Measurements from ENCODE around the gene HPSE2. TPM values are rescaled to one million over a fixed set of nuclear protein-coding genes. Genes with fewer than 3 reads are reported as not detected.

Gene HPSE2
- total and polyA plus RNA-seq, 12 donors, result 0.04 to 0.24 (median 0.13) TPM; not detected in 6

GRCh38 chr10:98676895-98677294 lies 558.8 kb downstream of the HPSE2 start:
- no peak overlapping the region for H3K4me3 ChIP-seq
- DNase-seq, result no peak
- no peaks in the 10 kb centered on the region for H3K9me3 ChIP-seq
- no peak overlapping the region for H3K27ac ChIP-seq
- no peaks in the 10 kb centered on the region for H3K36me3 ChIP-seq
- ATAC-seq, result no peak
- intact Hi-C loops (cut with DNase I), result no loop called here
- TF ChIP-seq, protein P1, sequence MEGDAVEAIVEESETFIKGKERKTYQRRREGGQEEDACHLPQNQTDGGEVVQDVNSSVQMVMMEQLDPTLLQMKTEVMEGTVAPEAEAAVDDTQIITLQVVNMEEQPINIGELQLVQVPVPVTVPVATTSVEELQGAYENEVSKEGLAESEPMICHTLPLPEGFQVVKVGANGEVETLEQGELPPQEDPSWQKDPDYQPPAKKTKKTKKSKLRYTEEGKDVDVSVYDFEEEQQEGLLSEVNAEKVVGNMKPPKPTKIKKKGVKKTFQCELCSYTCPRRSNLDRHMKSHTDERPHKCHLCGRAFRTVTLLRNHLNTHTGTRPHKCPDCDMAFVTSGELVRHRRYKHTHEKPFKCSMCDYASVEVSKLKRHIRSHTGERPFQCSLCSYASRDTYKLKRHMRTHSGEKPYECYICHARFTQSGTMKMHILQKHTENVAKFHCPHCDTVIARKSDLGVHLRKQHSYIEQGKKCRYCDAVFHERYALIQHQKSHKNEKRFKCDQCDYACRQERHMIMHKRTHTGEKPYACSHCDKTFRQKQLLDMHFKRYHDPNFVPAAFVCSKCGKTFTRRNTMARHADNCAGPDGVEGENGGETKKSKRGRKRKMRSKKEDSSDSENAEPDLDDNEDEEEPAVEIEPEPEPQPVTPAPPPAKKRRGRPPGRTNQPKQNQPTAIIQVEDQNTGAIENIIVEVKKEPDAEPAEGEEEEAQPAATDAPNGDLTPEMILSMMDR (IDR thresholded peaks at IDR 0.05), result no peak
- H3K27me3 ChIP-seq, result no peaks in the 10 kb centered on the region
- no peaks in the 10 kb centered on the region for H3K4me1 ChIP-seq

DNA sequence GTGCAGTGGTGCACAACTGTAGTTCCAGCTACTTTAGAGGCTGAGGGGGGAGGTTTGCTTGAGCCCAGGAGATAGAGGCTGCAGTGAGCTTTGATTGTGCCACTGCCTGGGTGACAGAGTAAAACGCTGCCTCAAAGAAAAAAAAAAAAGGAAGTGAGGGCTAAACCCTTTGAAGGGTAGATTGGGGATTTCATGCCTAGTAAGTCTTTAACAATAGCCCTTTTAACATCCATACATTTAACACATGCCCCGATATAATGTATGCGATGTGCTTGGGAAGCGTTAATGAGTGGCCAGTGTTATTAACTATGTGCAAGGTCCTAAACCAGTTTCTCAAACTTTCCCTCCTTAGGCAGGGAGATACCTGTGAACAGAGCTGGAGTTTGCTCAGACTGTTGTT lies 559.8 kb downstream of the HPSE2 start:
- Histone ChIP-seq H3K27ac (no peak overlapping the region), H3K4me3 (no peak overlapping the region), H3K9me3 (no peaks in the 10 kb centered on the region), H3K27me3 (no peaks in the 10 kb centered on the region), H3K4me1 (no peaks in the 10 kb centered on the region), H3K36me3 (no peaks in the 10 kb centered on the region)
- DNase-seq (no peak), ATAC-seq (no peak)
- TF ChIP-seq, protein P1 (IDR thresholded peaks at IDR 0.05), result no peak
- intact Hi-C loops (cut with DNase I), result no loop called here
- WGBS, 2 donors, result 79 to 83% methylated on average over 4 of the region's 4 CpGs

GRCh38 chr10:98673171-98673782 lies 562.4 kb downstream of the HPSE2 start:
- H3K9me3 ChIP-seq, result no peaks in the 10 kb centered on the region
- no peaks in the 10 kb centered on the region for H3K36me3 ChIP-seq
- H3K27me3 ChIP-seq, result no peaks in the 10 kb centered on the region
- DNase-seq (no peak), ATAC-seq (peak in 2 of 8 donors; percentile 21 to 44)
- WGBS, 2 donors, result 75 to 81% methylated on average over 1 of the region's 1 CpG
- H3K4me1 ChIP-seq, result no peaks in the 10 kb centered on the region
- H3K27ac ChIP-seq, result no peak overlapping the region
- TF ChIP-seq, protein P1 (IDR thresholded peaks at IDR 0.05), result no peak
- intact Hi-C loops (cut with DNase I), result no loop called here
- no peak overlapping the region for H3K4me3 ChIP-seq

GRCh38 chr10:98667081-98667480 lies 568.6 kb downstream of the HPSE2 start:
- peaks cover 0 to 4% (median 0%) of the 10 kb centered on the region in 7 donors for H3K27me3 ChIP-seq
- 68 to 69% methylated on average over 1 of the region's 1 CpG for WGBS, 2 donors
- no peak overlapping the region for H3K4me3 ChIP-seq
- intact Hi-C loops (cut with DNase I), result loop anchor here in 3 of 10 donors (10.0 kb wide), 2 partner anchors 182 to 202 kb away; no protein-coding TSS in a partner anchor
- ATAC-seq, result no peak
- H3K27ac ChIP-seq, result no peak overlapping the region
- no peaks in the 10 kb centered on the region for H3K4me1 ChIP-seq
- DNase-seq, result no peak
- TF ChIP-seq, protein P1 (IDR thresholded peaks at IDR 0.05), result no peak
- H3K9me3 ChIP-seq, result peaks cover 0 to 24% (median 11%) of the 10 kb centered on the region in 11 donors
- H3K36me3 ChIP-seq, result no peaks in the 10 kb centered on the region

Measured in heart right ventricle (tissue), 16 donors.